Keratinocyte (primary cell): ENCODE measurements around the gene SIM2. TPM values are rescaled to one million over a fixed set of nuclear protein-coding genes. Genes with fewer than 3 reads are reported as not detected.

ENCODE experiments used
- DNase-seq: peaks from one replicate; pipeline ENCODE4 v3.0.0-alpha.2; 2011; ENCODE audit warnings: low read depth, missing footprints, low spot score
- FAIRE-seq: peaks from 2 replicates; lab custom pipeline; 2011; peaks lifted over from hg19 to GRCh38; lab: Jason Lieb, UNC
- H2AFZ ChIP-seq: 2 replicates; pipeline ENCODE4 v1.6.0; 2012; ENCODE audit warnings: low read length, control low read depth, inconsistent platforms; ENCODE audit not compliant: control insufficient read depth
- H3K27ac ChIP-seq: 2 replicates; pipeline ENCODE4 v1.5.1; 2011; ENCODE audit warnings: low read length; ENCODE audit not compliant: control insufficient read depth, insufficient read depth
- H3K27me3 ChIP-seq: 3 replicates; pipeline ENCODE4 v1.6.0; 2011; ENCODE audit warnings: low read length; ENCODE audit not compliant: control insufficient read depth, insufficient read depth; ENCODE audit errors: extremely low read depth
- H3K36me3 ChIP-seq, 2 experiments: 2 replicates in 1 of 2; 3 replicates in 1 of 2; pipeline ENCODE4 v1.5.1; 2011; ENCODE audit warnings: low read length in 2 of 2, mild to moderate bottlenecking in 1 of 2; ENCODE audit not compliant: control insufficient read depth in 2 of 2, insufficient read depth in 2 of 2; ENCODE audit errors: extremely low read depth in 1 of 2
- H3K4me1 ChIP-seq: 3 replicates; pipeline ENCODE4 v1.5.1; 2011; ENCODE audit warnings: low read length; ENCODE audit not compliant: control insufficient read depth, insufficient read depth; ENCODE audit errors: extremely low read depth
- H3K4me2 ChIP-seq: 3 replicates; pipeline ENCODE4 v1.6.0; 2011; ENCODE audit warnings: low read depth, low read length; ENCODE audit not compliant: control insufficient read depth, insufficient read depth; ENCODE audit errors: extremely low read depth
- H3K4me3 ChIP-seq, 3 experiments: fragments of 200-600 bp in 1 of 3; sonication (generic) in 1 of 3; 2 replicates in 2 of 3; 3 replicates in 1 of 3; pipeline ENCODE4 v1.5.1; 2011 to 2016; ENCODE audit warnings: low read length in 3 of 3, mild to moderate bottlenecking in 3 of 3, control low read depth in 2 of 3, inconsistent platforms in 1 of 3, low read depth in 1 of 3, mixed read lengths in 1 of 3, mixed run types in 1 of 3, moderate library complexity in 1 of 3; ENCODE audit not compliant: control insufficient read depth in 2 of 3, insufficient read depth in 2 of 3; ENCODE audit errors: extremely low read depth in 1 of 3
- H3K79me2 ChIP-seq: 2 replicates; pipeline ENCODE4 v1.6.0; 2012; ENCODE audit warnings: low read length; ENCODE audit not compliant: control insufficient read depth, insufficient read depth
- H3K9ac ChIP-seq: 3 replicates; pipeline ENCODE4 v1.6.0; 2011; ENCODE audit warnings: low read length; ENCODE audit not compliant: control insufficient read depth, insufficient read depth; ENCODE audit errors: extremely low read depth
- H3K9me1 ChIP-seq: 3 replicates; pipeline ENCODE4 v1.6.0; 2011; ENCODE audit warnings: low read length; ENCODE audit not compliant: control insufficient read depth, insufficient read depth; ENCODE audit errors: extremely low read depth
- H3K9me3 ChIP-seq: 2 replicates; pipeline ENCODE4 v1.5.1; 2012; ENCODE audit warnings: low read depth, low read length; ENCODE audit not compliant: control insufficient read depth
- H4K20me1 ChIP-seq: 3 replicates; pipeline ENCODE4 v1.6.0; 2011; ENCODE audit warnings: low read length; ENCODE audit not compliant: control insufficient read depth, insufficient read depth; ENCODE audit errors: extremely low read depth
- CTCF ChIP-seq, 3 experiments: IDR thresholded peaks in 1 of 3; conservative IDR thresholded peaks in 1 of 3; optimal IDR thresholded peaks in 1 of 3; 2 replicates in 2 of 3; 3 replicates in 1 of 3; pipeline versions ENCODE3 to v1.5.1; 2011; ENCODE audit warnings: low read length in 3 of 3, mild to moderate bottlenecking in 3 of 3, moderate library complexity in 2 of 3, control low read depth in 1 of 3, inconsistent platforms in 1 of 3; ENCODE audit not compliant: insufficient read depth in 2 of 3; ENCODE audit errors: extremely low read depth in 1 of 3
- EZH2 ChIP-seq: IDR thresholded peaks from one replicate; pipeline ENCODE4 v1.6.1; 2012; ENCODE audit warnings: inconsistent platforms, mild to moderate bottlenecking, low read length, moderate library complexity
- dilution Hi-C: fragments of 300-500 bp; cut with MboI; formaldehyde crosslinking; loops from one replicate; pipeline ENCODE4 v1.7.0; 2020; ENCODE audit warnings: low sequenced_read_pairs; ENCODE audit not compliant: extremely low pct_ligation_motif_present
- polyA plus RNA-seq, 5 experiments: library from polyadenylated mRNA; depleted of rRNA in 3 of 5; stranded (reverse) in 3 of 5; stranded (forward) in 1 of 5; unstranded in 1 of 5; fragments of >200 nt; gene quantifications; 1 replicate in 1 of 5; 2 replicates in 3 of 5; 3 replicates in 1 of 5; pipeline versions ENCODE4 v1.2.1 to v1.2.3, GENCODE V29; 2011 to 2012; ENCODE audit warnings: missing spikeins in 2 of 5, low read depth in 1 of 5, low replicate concordance in 1 of 5

The SIM2 gene
- polyA plus RNA-seq, 1 donor (not counting 4 experiments of a cell fraction or from before 2014, with no cell fraction given): 0.05 TPM

GRCh38 chr21:36766511-36766910 is 67.6 kb downstream of the SIM2 start:
- Histone ChIP-seq H3K4me1 (no peaks in the 10 kb centered on the region), H3K27ac (no peak overlapping the region), H3K9me3 (no peaks in the 10 kb centered on the region), H3K27me3 (no peaks in the 10 kb centered on the region), H3K36me3 (no peaks in the 10 kb centered on the region), H2AFZ (no peak overlapping the region), H3K4me2 (no peak overlapping the region), H3K9ac (no peak overlapping the region), H3K79me2 (no peaks in the 10 kb centered on the region), H3K9me1 (no peaks in the 10 kb centered on the region), H3K4me3 (no peak overlapping the region), H4K20me1 (no peaks in the 10 kb centered on the region)
- no peak for DNase-seq
- TF ChIP-seq CTCF (optimal IDR thresholded peaks at IDR 0.05 in 1 of 3, IDR thresholded peaks at IDR 0.05 in 1 of 3, conservative IDR thresholded peaks at IDR 0.05 in 1 of 3; ENCODE audit: extremely low read depth in 1 of 3, insufficient read depth in 2 of 3, low read length in 3 of 3) (no peak), EZH2 (no peak)
- FAIRE-seq: no peak
- dilution Hi-C loops: no loop called here

GRCh38 chr21:36767096-36767495 is 68.2 kb downstream of the SIM2 start:
- no peak for FAIRE-seq
- no peak overlapping the region for H3K27ac ChIP-seq

More at GRCh38 chr21:36767096-36767495, 68.2 kb downstream of the SIM2 start:
- no peak overlapping the region for H3K4me3 ChIP-seq
- H3K9ac ChIP-seq: no peak overlapping the region
- H3K4me2 ChIP-seq: no peak overlapping the region
- TF ChIP-seq CTCF (optimal IDR thresholded peaks at IDR 0.05 in 1 of 3, IDR thresholded peaks at IDR 0.05 in 1 of 3, conservative IDR thresholded peaks at IDR 0.05 in 1 of 3; ENCODE audit: extremely low read depth in 1 of 3, insufficient read depth in 2 of 3, low read length in 3 of 3) (no peak), EZH2 (no peak)
- dilution Hi-C loops: no loop called here
- H3K4me1 ChIP-seq: no peaks in the 10 kb centered on the region
- H3K27me3 ChIP-seq: no peaks in the 10 kb centered on the region
- H4K20me1 ChIP-seq: no peaks in the 10 kb centered on the region
- H3K79me2 ChIP-seq: no peaks in the 10 kb centered on the region
- no peak for DNase-seq
- H3K9me1 ChIP-seq: no peaks in the 10 kb centered on the region
- no peaks in the 10 kb centered on the region for H3K9me3 ChIP-seq
- H3K36me3 ChIP-seq: no peaks in the 10 kb centered on the region
- no peak overlapping the region for H2AFZ ChIP-seq
